Gastroesophageal sphincter (tissue), 4 donors: ENCODE data around the gene PDLIM5. TPM values are rescaled to one million over a fixed set of nuclear protein-coding genes. Genes with fewer than 3 reads are reported as not detected.

Experiments
- ATAC-seq: fragments of 150-250 bp; one replicate; pipeline ENCODE4 v1.9.1; 2016; ENCODE audit warnings: mild to moderate bottlenecking, moderate library complexity
- H3K27ac ChIP-seq, 4 donors: fragments of 200-600 bp; sonication (generic) in 3 of 4; 1 replicate in 3 of 4; 2 replicates in 1 of 4; pipeline ENCODE4 v1.5.1; 2016 to 2019
- H3K27me3 ChIP-seq: fragments of 200-600 bp; sonication (generic); one replicate; pipeline ENCODE4 v1.5.1; 2019
- H3K36me3 ChIP-seq, 2 donors: fragments of 200-600 bp; sonication (generic); one replicate each; pipeline ENCODE4 v1.5.1; 2019; ENCODE audit warnings: control low read depth in 1 of 2
- H3K4me1 ChIP-seq, 3 donors: fragments of 200-600 bp; sonication (generic); 1 replicate in 2 of 3; 2 replicates in 1 of 3; pipeline ENCODE4 v1.5.1; 2016 to 2019; ENCODE audit warnings: control low read depth in 2 of 3
- H3K4me3 ChIP-seq, 2 donors: fragments of 200-600 bp; sonication (generic); one replicate each; pipeline ENCODE4 v1.5.1; 2019; ENCODE audit warnings: mild to moderate bottlenecking in 1 of 2, moderate library complexity in 1 of 2
- H3K9me3 ChIP-seq, 3 donors: fragments of 200-600 bp; sonication (generic); one replicate each; pipeline ENCODE4 v1.5.1; 2017 to 2019; ENCODE audit warnings: control low read depth in 2 of 3
- EP300 ChIP-seq: sonication (generic); formaldehyde crosslinking; IDR thresholded peaks from one replicate; pipeline ENCODE4 v1.6.1; 2017; ENCODE audit warnings: antibody characterized with exemption, mild to moderate bottlenecking
- POLR2A ChIP-seq, 2 donors: fragments of 450-650 bp; IDR thresholded peaks; one replicate each; pipeline ENCODE4 v1.6.1; 2017; ENCODE audit warnings: antibody characterized with exemption in 2 of 2, mild to moderate bottlenecking in 2 of 2, moderate library complexity in 1 of 2
- POLR2AphosphoS5 ChIP-seq: sonication (generic); formaldehyde crosslinking; IDR thresholded peaks from one replicate; pipeline ENCODE4 v1.6.1; 2017; ENCODE audit warnings: antibody characterized with exemption
- WGBS, 2 donors: methylation state at CpG; one replicate each; pipeline ENCODE4 v1.1.5; 2018; ENCODE audit warnings: low coverage in 1 of 2; 5-methylcytosine and 5-hydroxymethylcytosine counted together
- total RNA-seq, 4 donors: library from RNA; depleted of rRNA; stranded (reverse); fragments of >200 nt; gene quantifications; one replicate each; pipeline ENCODE4 v1.1.0, GENCODE V29; 2016
- TF ChIP-seq, protein P1 (sequence below), 4 experiments: fragments of 200-600 bp in 2 of 4; fragments of 450-650 bp in 2 of 4; sonication (generic) in 1 of 4; IDR thresholded peaks; one replicate each; pipeline ENCODE4 v1.5.1; 2017 to 2019; ENCODE audit warnings: antibody characterized with exemption in 4 of 4, mild to moderate bottlenecking in 2 of 4, moderate library complexity in 2 of 4

PDLIM5 gene
- total RNA-seq, 4 donors from 2014 or later: 100 to 223 (median 175) TPM

DNA sequence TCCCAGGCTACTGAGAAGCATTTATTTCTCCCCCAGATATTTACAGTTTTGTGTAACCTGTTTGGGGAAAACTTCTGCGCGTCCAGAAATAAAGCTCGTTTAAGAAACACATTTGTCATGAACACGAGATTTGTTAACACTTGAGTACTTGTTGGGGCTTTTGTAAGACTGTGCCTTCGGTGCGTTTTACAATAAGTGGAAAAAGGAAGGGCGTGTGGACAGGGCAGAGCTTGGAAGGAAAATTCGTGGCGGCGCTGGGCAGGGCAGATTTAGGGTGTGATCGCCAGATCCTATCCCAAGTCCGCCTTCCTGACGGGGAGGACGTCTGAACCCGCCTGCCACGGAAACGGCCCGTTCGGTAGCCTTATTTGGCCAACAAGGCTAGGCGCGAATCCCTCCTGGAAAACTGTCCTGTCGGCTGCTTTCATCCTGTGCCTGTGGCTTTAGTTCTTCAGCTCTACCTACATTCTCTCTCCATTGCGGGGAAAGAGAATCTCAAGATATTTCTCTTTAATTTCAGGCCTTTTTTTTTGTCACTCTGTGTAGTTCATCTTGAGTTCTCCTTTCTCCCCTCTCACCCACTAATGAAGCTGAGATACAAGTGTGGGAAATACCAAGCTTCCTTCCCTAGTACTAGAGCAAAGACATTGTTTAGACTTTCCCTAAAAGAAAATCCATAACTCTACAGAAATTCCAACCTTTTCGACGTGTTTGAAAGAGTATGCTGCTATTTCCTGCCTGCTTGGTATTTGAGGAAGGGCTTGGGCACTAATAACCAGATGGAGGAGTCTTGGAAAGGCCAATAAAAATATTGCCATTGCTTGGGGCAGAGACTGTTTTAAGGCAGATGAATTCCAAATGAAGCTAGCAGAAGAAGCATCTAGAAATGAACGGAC, 982 bp downstream of the PDLIM5 start:
- no peaks in the 10 kb centered on the region for H3K27me3 ChIP-seq
- 2% methylated on average over 20 to 23 of the region's 26 CpGs for WGBS, 2 donors
- H3K4me1 ChIP-seq: peaks cover 7 to 51% (median 15%) of the 10 kb centered on the region in 3 donors
- H3K27ac ChIP-seq: peak overlapping the region; percentile 94 to 99 (median 98)
- peak overlapping the region; percentile 86 to 92 for H3K4me3 ChIP-seq
- no peaks in the 10 kb centered on the region for H3K9me3 ChIP-seq
- peak; percentile 86 for ATAC-seq
- H3K36me3 ChIP-seq: peaks cover 0 to 11% of the 10 kb centered on the region in 2 donors
- no peak for TF ChIP-seq EP300
- TF ChIP-seq POLR2A (IDR thresholded peaks at IDR 0.05): peak; percentile 50 to 58
- TF ChIP-seq, protein P1, sequence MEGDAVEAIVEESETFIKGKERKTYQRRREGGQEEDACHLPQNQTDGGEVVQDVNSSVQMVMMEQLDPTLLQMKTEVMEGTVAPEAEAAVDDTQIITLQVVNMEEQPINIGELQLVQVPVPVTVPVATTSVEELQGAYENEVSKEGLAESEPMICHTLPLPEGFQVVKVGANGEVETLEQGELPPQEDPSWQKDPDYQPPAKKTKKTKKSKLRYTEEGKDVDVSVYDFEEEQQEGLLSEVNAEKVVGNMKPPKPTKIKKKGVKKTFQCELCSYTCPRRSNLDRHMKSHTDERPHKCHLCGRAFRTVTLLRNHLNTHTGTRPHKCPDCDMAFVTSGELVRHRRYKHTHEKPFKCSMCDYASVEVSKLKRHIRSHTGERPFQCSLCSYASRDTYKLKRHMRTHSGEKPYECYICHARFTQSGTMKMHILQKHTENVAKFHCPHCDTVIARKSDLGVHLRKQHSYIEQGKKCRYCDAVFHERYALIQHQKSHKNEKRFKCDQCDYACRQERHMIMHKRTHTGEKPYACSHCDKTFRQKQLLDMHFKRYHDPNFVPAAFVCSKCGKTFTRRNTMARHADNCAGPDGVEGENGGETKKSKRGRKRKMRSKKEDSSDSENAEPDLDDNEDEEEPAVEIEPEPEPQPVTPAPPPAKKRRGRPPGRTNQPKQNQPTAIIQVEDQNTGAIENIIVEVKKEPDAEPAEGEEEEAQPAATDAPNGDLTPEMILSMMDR (IDR thresholded peaks at IDR 0.05): no peak
- peak; percentile 89 for TF ChIP-seq POLR2AphosphoS5

DNA sequence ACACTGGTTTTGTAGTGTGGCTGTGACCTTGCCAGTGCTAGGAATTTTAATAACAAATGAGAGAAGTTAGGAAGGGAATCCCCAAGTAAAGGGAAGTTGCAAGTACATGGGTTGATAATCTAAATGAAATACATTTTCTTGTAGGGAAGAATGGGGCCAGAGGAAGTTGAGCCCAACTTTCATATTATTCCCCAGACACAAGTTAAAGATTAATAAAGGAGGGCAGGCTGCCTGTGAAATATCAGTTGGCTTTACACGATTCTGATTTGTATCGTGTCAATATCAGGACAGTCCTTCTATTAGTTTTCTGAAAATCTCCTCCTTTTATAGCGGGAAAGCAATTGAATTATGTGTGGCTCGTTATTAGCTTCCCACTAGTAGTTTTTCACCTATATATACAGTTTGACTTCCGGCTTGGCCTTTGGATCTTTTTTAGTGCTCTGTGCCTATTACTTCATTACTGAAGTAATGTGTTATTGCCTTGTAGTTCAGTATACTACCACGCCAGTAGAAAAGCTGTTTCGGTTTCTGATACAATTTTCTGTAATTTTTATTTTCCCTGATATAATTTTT, 1.7 kb downstream of the PDLIM5 start:
- H3K27me3 ChIP-seq: no peaks in the 10 kb centered on the region
- no peak for ATAC-seq
- no peaks in the 10 kb centered on the region for H3K9me3 ChIP-seq
- H3K4me3 ChIP-seq: peak overlapping the region; percentile 86 to 92
- 44 to 54% methylated on average over 4 to 7 of the region's 7 CpGs for WGBS, 2 donors
- peak overlapping the region; percentile 94 to 99 (median 98) for H3K27ac ChIP-seq
- peaks cover 0 to 11% of the 10 kb centered on the region in 2 donors for H3K36me3 ChIP-seq
- TF ChIP-seq POLR2A (IDR thresholded peaks at IDR 0.05): no peak
- TF ChIP-seq, protein P1 (IDR thresholded peaks at IDR 0.05): peak in 2 of 4 experiments; percentile 8 to 10
- peaks cover 10 to 58% (median 19%) of the 10 kb centered on the region in 3 donors for H3K4me1 ChIP-seq

DNA sequence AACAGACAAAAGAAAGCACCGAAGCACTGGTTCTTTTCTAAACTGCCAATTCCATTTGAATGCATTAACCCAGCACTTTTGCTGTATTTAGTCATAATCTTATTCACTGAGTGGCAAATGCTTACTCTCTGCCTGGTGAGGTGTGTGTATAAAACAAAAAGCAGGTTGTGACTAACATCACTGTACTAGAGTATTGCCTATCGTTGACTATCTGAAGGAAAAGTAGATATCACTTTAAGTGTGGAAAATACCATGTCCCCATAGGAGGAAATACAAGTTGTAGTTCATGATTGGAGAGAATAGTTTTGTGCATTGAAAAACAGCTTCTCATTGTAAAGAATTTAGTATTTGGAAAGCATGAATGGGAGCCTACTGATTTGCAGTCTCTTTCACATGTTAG, 2.7 kb downstream of the PDLIM5 start:
- Histone ChIP-seq H3K4me1 (peaks cover 18 to 67% (median 19%) of the 10 kb centered on the region in 3 donors), H3K27ac (peak overlapping the region; percentile 56 to 98 (median 96)), H3K36me3 (peaks cover 0 to 11% of the 10 kb centered on the region in 2 donors), H3K9me3 (no peaks in the 10 kb centered on the region), H3K27me3 (no peaks in the 10 kb centered on the region), H3K4me3 (peak overlapping the region; percentile 86 to 92)
- no peak for ATAC-seq
- no peak for TF ChIP-seq POLR2AphosphoS5
- no peak for TF ChIP-seq POLR2A (IDR thresholded peaks at IDR 0.05)
- TF ChIP-seq EP300: no peak
- TF ChIP-seq, protein P1 (IDR thresholded peaks at IDR 0.05): no peak
- whole genome bisulfite sequencing, 2 donors: 21 to 49% methylated on average over 2 of the region's 2 CpGs

DNA sequence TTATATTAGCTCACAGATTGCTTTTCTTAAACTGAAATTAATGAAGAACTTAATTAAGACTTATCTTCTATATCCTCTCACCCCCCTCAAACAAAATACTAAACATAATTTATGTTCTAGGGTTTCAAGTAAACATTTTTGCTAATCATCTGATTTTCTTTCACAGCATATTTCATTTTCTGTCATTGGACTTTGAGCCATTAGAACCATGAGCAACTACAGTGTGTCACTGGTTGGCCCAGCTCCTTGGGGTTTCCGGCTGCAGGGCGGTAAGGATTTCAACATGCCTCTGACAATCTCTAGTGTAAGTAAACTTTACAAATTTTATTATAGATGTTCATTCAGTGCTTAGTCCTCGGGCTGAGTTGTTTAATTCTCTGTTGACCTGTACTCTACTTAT, 3.3 kb downstream of the PDLIM5 start:
- peak overlapping the region; percentile 56 to 98 (median 96) for H3K27ac ChIP-seq
- TF ChIP-seq POLR2AphosphoS5: peak; percentile 71
- TF ChIP-seq POLR2A (IDR thresholded peaks at IDR 0.05): no peak

DNA sequence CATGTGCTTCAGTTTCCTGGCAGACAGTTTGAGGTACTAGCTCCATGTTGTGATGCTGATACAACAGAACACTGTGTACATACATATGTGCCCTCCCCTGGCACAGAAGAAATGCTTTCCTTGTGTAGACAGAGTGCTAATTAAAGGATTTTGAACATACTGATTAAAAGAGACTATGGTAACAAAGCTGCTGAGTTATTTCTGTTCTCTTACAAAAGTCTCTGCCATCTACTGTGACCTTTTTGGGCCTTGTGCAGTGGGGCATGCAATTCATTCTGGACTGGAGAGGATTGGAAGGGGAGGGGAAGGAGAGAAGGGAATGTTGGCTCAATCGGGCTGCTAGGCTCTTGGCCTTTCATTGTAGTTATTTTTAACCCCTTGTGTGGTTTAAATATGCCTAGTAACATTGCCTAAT, 6.0 kb downstream of the PDLIM5 start:
- Histone ChIP-seq H3K36me3 (peaks cover 0 to 11% of the 10 kb centered on the region in 2 donors), H3K27ac (peak overlapping the region; percentile 54 to 98 (median 70))

More for the DNA sequence above, 3.3 kb downstream of the PDLIM5 start:
- Histone ChIP-seq H3K4me1 (peaks cover 19 to 74% (median 24%) of the 10 kb centered on the region in 3 donors), H3K36me3 (peaks cover 0 to 11% of the 10 kb centered on the region in 2 donors), H3K4me3 (peak overlapping the region in 1 of 2 donors; percentile 86), H3K27me3 (no peaks in the 10 kb centered on the region), H3K9me3 (no peaks in the 10 kb centered on the region)
- no peak for ATAC-seq
- 13 to 14% methylated on average over 3 of the region's 3 CpGs for WGBS, 2 donors

More for the DNA sequence above, 6.0 kb downstream of the PDLIM5 start:
- peak overlapping the region; percentile 6 to 18 for H3K4me3 ChIP-seq
- 0% methylated on average over 1 of the region's 1 CpG for WGBS, 2 donors
- no peaks in the 10 kb centered on the region for H3K27me3 ChIP-seq
- TF ChIP-seq POLR2AphosphoS5: peak; percentile 80
- TF ChIP-seq, protein P1 (IDR thresholded peaks at IDR 0.05): no peak
- no peak for TF ChIP-seq POLR2A (IDR thresholded peaks at IDR 0.05)
- H3K4me1 ChIP-seq: peaks cover 19 to 92% (median 28%) of the 10 kb centered on the region in 3 donors
- H3K9me3 ChIP-seq: no peaks in the 10 kb centered on the region
- ATAC-seq: peak; percentile 68
